Amygdala (tissue), 56 donors: ENCODE measurements around the gene CSMD2.

Experiments used
- DNase-seq, 56 donors: peaks; one replicate each; lab custom pipeline; 2025; lab: John Stamatoyannopoulos, UW

Gene CSMD2

DNA sequence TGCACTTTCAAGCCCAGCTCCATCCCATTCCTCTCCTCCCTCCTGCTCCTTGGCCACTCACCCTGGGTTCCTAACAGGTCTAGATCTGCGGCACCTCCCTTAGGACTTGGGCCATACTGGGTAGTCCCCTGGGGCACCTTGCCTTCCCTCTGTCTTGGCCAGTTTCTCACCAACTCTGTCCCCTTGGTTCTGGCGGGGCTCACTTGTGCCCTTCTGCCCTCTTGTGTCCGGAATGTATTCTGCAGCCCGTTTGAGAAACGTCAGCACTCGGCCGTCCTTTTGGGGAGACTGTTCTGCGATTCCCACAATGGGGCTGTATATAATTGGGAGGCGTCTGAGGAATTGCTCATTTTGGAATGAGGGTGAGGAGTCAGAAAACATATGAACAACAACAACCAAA is 530.2 kb downstream of the CSMD2 start:
- DNase-seq: peak in 10 of 56 donors; percentile 3 to 35 (median 16)

- DNase-seq: no peak
These were observed 530.9 kb downstream of the CSMD2 start for GRCh38 chr1:33634143-33634542.

DNA sequence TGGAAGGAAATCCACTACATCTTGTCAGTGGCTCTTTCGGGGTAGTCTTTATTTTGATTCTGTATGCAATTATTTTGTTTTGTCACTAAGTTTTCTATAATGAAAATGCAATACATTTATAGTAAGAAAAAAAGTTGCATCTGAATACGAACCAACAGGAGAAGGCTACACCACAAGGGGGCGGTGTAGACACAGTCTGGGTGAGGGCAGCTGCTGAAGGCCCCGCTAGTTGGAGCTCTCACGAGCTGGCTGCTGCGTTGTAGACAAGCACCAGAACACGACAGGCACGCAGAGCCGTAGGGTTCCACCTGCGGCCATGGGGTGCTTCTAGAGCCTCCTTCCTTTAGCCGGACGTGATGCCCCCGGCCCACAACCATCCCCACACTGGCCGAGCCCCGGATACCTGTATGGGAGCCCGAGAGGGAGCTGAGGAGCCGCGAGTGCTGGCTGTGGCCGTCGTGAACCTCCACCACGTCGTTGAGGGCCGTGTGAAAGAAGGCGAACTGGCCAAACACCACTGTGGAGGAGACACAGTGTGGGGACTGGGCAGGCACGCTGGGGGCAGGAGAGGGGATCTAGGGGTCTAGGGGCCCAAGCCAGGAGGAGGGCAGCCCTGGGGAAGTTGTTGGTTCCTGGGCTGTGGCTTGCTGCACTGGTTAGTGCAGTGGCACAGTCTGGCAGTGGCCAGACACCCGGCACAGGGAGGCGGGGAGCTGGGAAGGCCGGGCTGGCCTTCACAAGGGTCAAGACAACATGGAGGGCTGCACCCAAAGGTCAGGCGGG is 531.8 kb downstream of the CSMD2 start:
- peak in 55 of 56 donors; percentile 36 to 97 (median 76) for DNase-seq

- no peak for DNase-seq
These were observed 534.3 kb downstream of the CSMD2 start for GRCh38 chr1:33630686-33631085.

GRCh38 chr1:33626801-33627200 is 538.2 kb downstream of the CSMD2 start:
- no peak for DNase-seq

GRCh38 chr1:33624991-33625870 is 539.8 kb downstream of the CSMD2 start:
- DNase-seq: no peak

DNA sequence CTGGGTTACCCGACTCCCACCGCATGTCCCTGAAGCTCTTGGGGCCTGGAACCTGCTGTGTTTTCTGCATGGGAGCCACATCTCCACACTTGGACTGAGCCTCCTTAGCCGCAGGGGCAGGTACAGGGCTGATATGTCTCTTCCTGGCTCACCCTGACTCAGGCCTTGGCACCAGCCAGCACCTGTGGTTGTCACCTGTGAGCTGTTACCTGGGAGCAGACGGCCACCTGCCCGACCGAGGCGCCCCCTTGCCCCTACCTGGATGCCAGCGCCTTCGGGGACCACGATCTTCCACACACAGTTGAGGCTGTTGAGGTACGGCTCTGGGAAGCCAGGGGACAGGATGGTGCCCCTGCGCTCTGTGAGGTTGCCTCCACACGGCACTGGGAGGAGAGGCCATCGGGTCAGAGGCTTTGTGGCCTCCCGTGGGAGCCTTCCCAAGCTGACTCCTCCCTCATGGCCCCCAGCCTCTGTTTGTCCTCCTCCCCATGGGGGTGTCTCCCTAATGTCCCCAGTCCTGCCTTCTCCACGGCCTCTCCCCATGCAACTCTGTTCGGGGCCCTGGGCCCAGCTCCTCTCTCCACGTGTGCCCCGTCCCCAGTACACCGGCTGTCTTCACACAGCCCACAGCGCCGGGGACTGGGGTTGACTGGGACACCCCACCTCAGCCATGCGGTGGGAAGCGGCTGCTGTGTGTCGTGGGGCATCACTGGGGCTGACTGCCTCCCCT is 540.6 kb downstream of the CSMD2 start:
- no peak for DNase-seq

DNA sequence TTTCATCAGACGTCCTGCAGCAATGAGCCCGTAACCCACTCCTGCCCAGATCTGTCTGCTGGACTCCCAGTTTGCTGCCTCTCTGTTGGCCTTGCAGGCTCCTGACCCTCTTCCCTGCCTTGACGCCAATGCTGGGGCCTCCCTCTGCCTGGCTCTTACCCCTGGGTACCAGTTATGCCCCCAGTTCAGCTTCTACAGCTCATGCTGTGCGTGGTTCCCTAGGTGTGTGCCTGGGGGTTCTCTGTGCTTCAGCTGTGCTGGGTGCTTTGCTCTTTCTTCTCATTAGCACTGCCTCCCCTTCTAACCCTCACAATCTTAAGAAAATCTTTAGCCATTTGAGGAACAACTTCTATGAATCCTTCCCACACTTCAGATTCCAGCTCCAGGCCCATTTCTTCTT is 541.2 kb downstream of the CSMD2 start:
- no peak for DNase-seq

DNA sequence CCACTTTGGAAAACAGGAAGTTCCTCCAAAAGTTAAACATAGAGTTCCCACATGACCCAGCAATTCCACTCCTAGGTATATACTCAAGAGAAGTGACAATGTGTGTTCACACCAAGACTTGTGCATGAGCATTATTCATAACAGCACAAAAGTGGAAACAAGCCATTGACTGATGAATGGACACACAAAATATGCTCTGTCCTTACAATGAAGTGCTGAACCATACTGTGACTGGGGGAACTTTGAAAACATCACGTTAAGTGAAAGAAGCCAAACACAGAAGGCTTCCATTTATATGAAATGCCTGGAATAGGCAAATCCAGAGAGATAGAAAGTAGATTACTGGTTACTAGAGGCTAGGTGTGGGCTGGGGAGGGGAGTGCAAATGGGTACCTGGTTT is 542.3 kb downstream of the CSMD2 start:
- DNase-seq: no peak

GRCh38 chr1:33618636-33619035 is 546.4 kb downstream of the CSMD2 start:
- DNase-seq: no peak

- DNase-seq: no peak
These were observed 547.6 kb downstream of the CSMD2 start for GRCh38 chr1:33617451-33617850.

DNA sequence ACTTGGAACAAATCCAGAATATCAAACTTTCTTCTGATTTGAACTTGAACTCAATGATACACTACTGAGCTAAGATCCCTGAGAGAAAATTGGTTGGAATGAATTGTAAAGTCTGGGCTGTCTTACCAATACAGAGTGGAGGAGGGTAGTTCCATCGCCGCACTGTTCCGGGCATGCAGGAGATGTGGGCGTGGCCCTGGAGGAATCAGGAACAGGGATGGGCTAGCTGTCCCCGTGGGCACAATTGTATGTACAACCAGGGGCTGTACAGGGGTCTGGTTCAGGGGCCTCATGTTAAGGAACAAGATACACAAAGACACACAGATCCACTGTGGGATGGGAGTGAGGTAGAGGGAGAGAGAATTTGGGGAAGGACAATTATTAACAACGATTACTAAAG is 548.2 kb downstream of the CSMD2 start:
- DNase-seq: no peak

- DNase-seq: no peak
These were observed 549.5 kb downstream of the CSMD2 start for GRCh38 chr1:33615546-33615945.

DNA sequence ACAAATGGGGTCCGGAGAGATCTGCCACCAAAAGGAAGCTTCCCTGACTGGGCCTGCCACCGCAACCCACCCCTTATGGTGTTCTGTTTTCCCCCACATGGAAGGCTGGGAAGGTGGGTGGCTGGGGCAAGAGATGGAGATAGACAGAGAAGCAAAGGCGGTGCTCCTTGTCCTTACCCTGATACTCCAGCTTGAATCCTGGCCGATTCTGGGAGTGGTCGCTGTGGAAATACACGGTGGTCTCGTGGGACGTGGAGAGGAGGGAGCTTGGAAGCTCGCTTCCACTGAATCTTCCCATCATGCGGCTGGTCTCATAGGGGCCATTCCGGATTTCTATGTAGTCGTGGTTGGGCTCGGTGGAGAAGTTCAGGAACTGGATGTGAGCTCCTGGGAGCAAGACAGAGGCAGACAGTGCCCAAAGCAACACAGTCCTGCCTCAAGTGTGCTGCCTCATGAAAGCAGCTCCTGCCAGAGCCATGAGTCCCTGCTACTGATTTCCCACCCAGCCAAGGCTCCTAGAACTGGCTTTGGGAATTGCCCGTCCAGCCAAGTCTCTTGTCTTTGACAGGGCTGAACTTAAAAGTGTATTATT is 554.1 kb downstream of the CSMD2 start:
- no peak for DNase-seq

- DNase-seq: no peak
These were observed 554.6 kb downstream of the CSMD2 start for GRCh38 chr1:33610391-33610790.

- DNase-seq: no peak
These were observed 555.3 kb downstream of the CSMD2 start for GRCh38 chr1:33609739-33610138.

- DNase-seq: no peak
These were observed 556.1 kb downstream of the CSMD2 start for GRCh38 chr1:33608825-33609400.

DNA sequence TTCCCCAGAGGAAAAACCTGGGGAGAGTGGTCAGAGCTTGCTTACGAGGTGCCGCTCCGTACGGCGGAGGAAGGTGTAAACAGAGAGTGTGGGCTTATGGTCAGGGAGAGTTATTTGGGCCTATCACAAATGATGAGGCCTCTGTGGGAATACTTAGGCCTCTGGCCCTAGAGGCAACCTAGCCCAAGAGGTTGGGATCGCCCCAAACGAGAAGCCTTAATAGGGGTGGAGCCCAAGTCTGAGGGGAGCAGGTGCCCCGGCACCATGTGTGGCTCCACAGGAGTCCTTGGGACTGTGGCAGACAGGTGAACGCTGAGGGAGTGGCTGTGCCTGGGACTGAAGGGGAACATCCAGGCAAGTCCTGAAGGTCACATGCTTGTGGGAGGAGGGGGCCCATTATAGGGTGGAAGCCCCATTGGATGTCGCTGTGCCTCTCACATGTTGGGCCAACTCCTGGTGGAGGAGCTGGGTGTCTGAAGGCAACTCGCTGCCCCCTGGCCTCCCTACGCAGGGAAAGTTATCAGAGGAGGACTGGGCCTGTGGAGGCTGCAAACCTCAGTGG is 557.5 kb downstream of the CSMD2 start:
- no peak for DNase-seq

- no peak for DNase-seq
These were observed 558.8 kb downstream of the CSMD2 start for GRCh38 chr1:33606272-33606671.

- DNase-seq: no peak
These were observed 562.8 kb downstream of the CSMD2 start for GRCh38 chr1:33602271-33602670.
